Measurements from ENCODE around the gene UBALD1. TPM values are rescaled to one million over a fixed set of nuclear protein-coding genes. Genes with fewer than 3 reads are reported as not detected.

UBALD1 gene
- total RNA-seq (53.7 TPM), polyA plus RNA-seq (1 to 10 TPM; 5.1 to 7.3 (median 5.4) TPM)

GRCh38 chr16:4614571-4615383 is at the start of gene UBALD1:
UBALD1 (minus strand) TSS chr16:4614888; CDS start chr16:4614797, 91 bp downstream.
- DNase-seq, result peak; percentile 77 to 89 (median 78)
- Histone ChIP-seq H3K4me3 (ENCODE audit: low read depth, low read length) (peak within 1 kb of the TSS; percentile 62), H3K4me1 (ENCODE audit: control insufficient read depth, insufficient read depth, low read length, poor library complexity, severe bottlenecking) (peaks cover 53% of the 10 kb centered on the region), H3K9me3 (ENCODE audit: control insufficient read depth in 2 of 2, low read length in 2 of 2) (no peaks in the 10 kb centered on the region), H3K27ac (ENCODE audit: insufficient read depth, low read length, poor library complexity, severe bottlenecking) (peak within 1 kb of the TSS; percentile 96), H3K27me3 (ENCODE audit: control insufficient read depth, insufficient read depth, low read length) (no peaks in the 10 kb centered on the region), H3K36me3 (ENCODE audit: control insufficient read depth, insufficient read depth, low read length) (no peaks in the 10 kb centered on the region)
- H3K27ac Mint-ChIP-seq, result peak within 1 kb of the TSS; percentile 48 to 99 (median 95)
- H3K27me3 Mint-ChIP-seq, result no peaks in the 10 kb centered on the region
- ATAC-seq (ENCODE audit: low read depth in 2 of 2), result peak; percentile 49 to 57
- H3K4me3 Mint-ChIP-seq, result peak within 1 kb of the TSS; percentile 93 to 99 (median 96)
- no peaks in the 10 kb centered on the region for H3K9me3 Mint-ChIP-seq
- no peaks in the 10 kb centered on the region for H3K36me3 Mint-ChIP-seq
- H3K4me1 Mint-ChIP-seq, result peaks cover 0 to 53% (median 8%) of the 10 kb centered on the region in 4 donors

GRCh38 chr16:4663777-4664465 is 49.2 kb upstream of the UBALD1 start:
- Mint-ChIP-seq H3K36me3 (no peaks in the 10 kb centered on the region), H3K4me3 (peak overlapping the region in 3 of 4 donors; percentile 44 to 70 (median 66)), H3K9me3 (no peaks in the 10 kb centered on the region), H3K27me3 (no peaks in the 10 kb centered on the region), H3K27ac (peak overlapping the region; percentile 75 to 92 (median 77)), H3K4me1 (peaks cover 0 to 58% (median 18%) of the 10 kb centered on the region in 4 donors)
- Histone ChIP-seq H3K36me3 (ENCODE audit: control insufficient read depth, insufficient read depth, low read length) (peaks cover 21% of the 10 kb centered on the region), H3K27me3 (ENCODE audit: control insufficient read depth, insufficient read depth, low read length) (no peaks in the 10 kb centered on the region), H3K27ac (ENCODE audit: insufficient read depth, low read length, poor library complexity, severe bottlenecking) (no peak overlapping the region), H3K4me3 (ENCODE audit: low read depth, low read length) (no peak overlapping the region), H3K9me3 (ENCODE audit: control insufficient read depth in 2 of 2, low read length in 2 of 2) (no peaks in the 10 kb centered on the region), H3K4me1 (ENCODE audit: control insufficient read depth, insufficient read depth, low read length, poor library complexity, severe bottlenecking) (peaks cover 44% of the 10 kb centered on the region)
- ATAC-seq (ENCODE audit: low read depth in 2 of 2), result no peak
- no peak for DNase-seq

GRCh38 chr16:4663465-4663776 is 48.7 kb upstream of the UBALD1 start:
- Mint-ChIP-seq H3K4me1 (peaks cover 0 to 62% (median 18%) of the 10 kb centered on the region in 4 donors), H3K9me3 (no peaks in the 10 kb centered on the region), H3K27me3 (no peaks in the 10 kb centered on the region), H3K27ac (peak overlapping the region in 2 of 3 donors; percentile 77 to 92), H3K36me3 (no peaks in the 10 kb centered on the region), H3K4me3 (peak overlapping the region in 3 of 4 donors; percentile 41 to 69 (median 44))
- Histone ChIP-seq H3K36me3 (ENCODE audit: control insufficient read depth, insufficient read depth, low read length) (peaks cover 16% of the 10 kb centered on the region), H3K4me1 (ENCODE audit: control insufficient read depth, insufficient read depth, low read length, poor library complexity, severe bottlenecking) (peaks cover 44% of the 10 kb centered on the region), H3K27ac (ENCODE audit: insufficient read depth, low read length, poor library complexity, severe bottlenecking) (no peak overlapping the region), H3K4me3 (ENCODE audit: low read depth, low read length) (no peak overlapping the region), H3K27me3 (ENCODE audit: control insufficient read depth, insufficient read depth, low read length) (no peaks in the 10 kb centered on the region), H3K9me3 (ENCODE audit: control insufficient read depth in 2 of 2, low read length in 2 of 2) (no peaks in the 10 kb centered on the region)
- DNase-seq (no peak), ATAC-seq (ENCODE audit: low read depth in 2 of 2) (no peak)

- H3K27ac Mint-ChIP-seq, result peak overlapping the region in 2 of 3 donors; percentile 66 to 71
- Histone ChIP-seq H3K9me3 (ENCODE audit: control insufficient read depth in 2 of 2, low read length in 2 of 2) (no peaks in the 10 kb centered on the region), H3K36me3 (ENCODE audit: control insufficient read depth, insufficient read depth, low read length) (peaks cover 11% of the 10 kb centered on the region), H3K27ac (ENCODE audit: insufficient read depth, low read length, poor library complexity, severe bottlenecking) (no peak overlapping the region), H3K4me1 (ENCODE audit: control insufficient read depth, insufficient read depth, low read length, poor library complexity, severe bottlenecking) (peaks cover 44% of the 10 kb centered on the region), H3K4me3 (ENCODE audit: low read depth, low read length) (no peak overlapping the region), H3K27me3 (ENCODE audit: control insufficient read depth, insufficient read depth, low read length) (no peaks in the 10 kb centered on the region)
- ATAC-seq (ENCODE audit: low read depth in 2 of 2) (no peak), DNase-seq (no peak)
- H3K36me3 Mint-ChIP-seq, result no peaks in the 10 kb centered on the region
- peaks cover 0 to 62% (median 18%) of the 10 kb centered on the region in 4 donors for H3K4me1 Mint-ChIP-seq
- no peaks in the 10 kb centered on the region for H3K9me3 Mint-ChIP-seq
- H3K4me3 Mint-ChIP-seq, result no peak overlapping the region
- H3K27me3 Mint-ChIP-seq, result no peaks in the 10 kb centered on the region
These were observed 47.0 kb upstream of the UBALD1 start for GRCh38 chr16:4661661-4662060.

- H3K27ac Mint-ChIP-seq, result peak overlapping the region; percentile 36 to 71 (median 66)
- H3K4me1 Mint-ChIP-seq, result peaks cover 0 to 54% (median 18%) of the 10 kb centered on the region in 4 donors
- Histone ChIP-seq H3K27me3 (ENCODE audit: control insufficient read depth, insufficient read depth, low read length) (no peaks in the 10 kb centered on the region), H3K36me3 (ENCODE audit: control insufficient read depth, insufficient read depth, low read length) (peaks cover 13% of the 10 kb centered on the region), H3K4me3 (ENCODE audit: low read depth, low read length) (no peak overlapping the region), H3K4me1 (ENCODE audit: control insufficient read depth, insufficient read depth, low read length, poor library complexity, severe bottlenecking) (peaks cover 40% of the 10 kb centered on the region), H3K9me3 (ENCODE audit: control insufficient read depth in 2 of 2, low read length in 2 of 2) (no peaks in the 10 kb centered on the region), H3K27ac (ENCODE audit: insufficient read depth, low read length, poor library complexity, severe bottlenecking) (peak overlapping the region; percentile 59)
- DNase-seq, result peak in 2 of 3 donors; percentile 53 to 67
- H3K9me3 Mint-ChIP-seq, result no peaks in the 10 kb centered on the region
- H3K36me3 Mint-ChIP-seq, result no peaks in the 10 kb centered on the region
- peak; percentile 20 to 41 for ATAC-seq (ENCODE audit: low read depth in 2 of 2)
- no peaks in the 10 kb centered on the region for H3K27me3 Mint-ChIP-seq
- peak overlapping the region; percentile 35 to 48 (median 38) for H3K4me3 Mint-ChIP-seq
These were observed 45.8 kb upstream of the UBALD1 start for GRCh38 chr16:4660454-4661007.

- H3K4me3 Mint-ChIP-seq, result peak overlapping the region in 3 of 4 donors; percentile 35 to 54 (median 35)
- H3K27me3 Mint-ChIP-seq, result no peaks in the 10 kb centered on the region
- Histone ChIP-seq H3K36me3 (ENCODE audit: control insufficient read depth, insufficient read depth, low read length) (peaks cover 18% of the 10 kb centered on the region), H3K4me1 (ENCODE audit: control insufficient read depth, insufficient read depth, low read length, poor library complexity, severe bottlenecking) (peaks cover 31% of the 10 kb centered on the region), H3K9me3 (ENCODE audit: control insufficient read depth in 2 of 2, low read length in 2 of 2) (no peaks in the 10 kb centered on the region), H3K27me3 (ENCODE audit: control insufficient read depth, insufficient read depth, low read length) (no peaks in the 10 kb centered on the region), H3K27ac (ENCODE audit: insufficient read depth, low read length, poor library complexity, severe bottlenecking) (peak overlapping the region; percentile 44), H3K4me3 (ENCODE audit: low read depth, low read length) (no peak overlapping the region)
- no peaks in the 10 kb centered on the region for H3K9me3 Mint-ChIP-seq
- no peak for DNase-seq
- ATAC-seq (ENCODE audit: low read depth in 2 of 2), result no peak
- no peaks in the 10 kb centered on the region for H3K36me3 Mint-ChIP-seq
- H3K27ac Mint-ChIP-seq, result peak overlapping the region in 2 of 3 donors; percentile 55 to 71
- peaks cover 0 to 46% (median 14%) of the 10 kb centered on the region in 4 donors for H3K4me1 Mint-ChIP-seq
These were observed 45.0 kb upstream of the UBALD1 start for GRCh38 chr16:4659363-4660353.

Data from CD4-positive, CD25-positive, alpha-beta regulatory T cell (primary cell).